WTC11 (cell line): ENCODE results near the gene CTDNEP1. TPM values are rescaled to one million over a fixed set of nuclear protein-coding genes. Genes with fewer than 3 reads are reported as not detected.

ENCODE experiments used
- ARID4B ChIP-seq: sonication (generic); formaldehyde crosslinking; IDR thresholded peaks from 2 replicates; pipeline ENCODE4 v1.8.0; 2023; ENCODE audit warnings: missing genetic modification reagents, mild to moderate bottlenecking, borderline replicate concordance
- CBFB ChIP-seq: sonication (generic); formaldehyde crosslinking; IDR thresholded peaks from 2 replicates; pipeline ENCODE4 v1.8.1; 2022; ENCODE audit warnings: mild to moderate bottlenecking, low read depth, missing genetic modification reagents
- CDX4 ChIP-seq: fragments of 250-450 bp; sonication (Bioruptor Pico); IDR thresholded peaks from 2 replicates; pipeline ENCODE4 v1.9.0; 2021; ENCODE audit warnings: moderate library complexity, mild to moderate bottlenecking, inconsistent platforms, borderline replicate concordance
- CREM ChIP-seq: sonication (generic); formaldehyde crosslinking; IDR thresholded peaks from 2 replicates; pipeline ENCODE4 v1.8.1; 2022; ENCODE audit warnings: mild to moderate bottlenecking, missing genetic modification reagents, moderate library complexity
- ERG ChIP-seq: fragments of 250-450 bp; sonication (Bioruptor Pico); IDR thresholded peaks from 2 replicates; pipeline ENCODE4 v1.8.0; 2021; ENCODE audit warnings: mild to moderate bottlenecking
- ETV6 ChIP-seq: sonication (generic); formaldehyde crosslinking; IDR thresholded peaks from 2 replicates; pipeline ENCODE4 v1.8.1; 2022; ENCODE audit warnings: mild to moderate bottlenecking, missing genetic modification reagents
- HMGA2 ChIP-seq: fragments of 250-450 bp; sonication (Bioruptor Pico); IDR thresholded peaks from 2 replicates; pipeline ENCODE4 v1.4.0; 2021; ENCODE audit warnings: mild to moderate bottlenecking, moderate library complexity
- IRF1 ChIP-seq: sonication (generic); formaldehyde crosslinking; IDR thresholded peaks from 2 replicates; pipeline ENCODE4 v1.8.0; 2023; ENCODE audit warnings: missing genetic modification reagents
- MYBL2 ChIP-seq: sonication (generic); formaldehyde crosslinking; IDR thresholded peaks from 2 replicates; pipeline ENCODE4 v1.8.1; 2023; ENCODE audit warnings: mild to moderate bottlenecking, moderate library complexity, missing genetic modification reagents
- RORB ChIP-seq: fragments of 250-450 bp; sonication (Bioruptor Pico); IDR thresholded peaks from 2 replicates; pipeline ENCODE4 v1.9.0; 2021; ENCODE audit warnings: mild to moderate bottlenecking
- STAT6 ChIP-seq: sonication (generic); formaldehyde crosslinking; conservative IDR thresholded peaks from 2 replicates; pipeline ENCODE4 v1.8.1; 2023; ENCODE audit warnings: mild to moderate bottlenecking, low read depth, missing genetic modification reagents, moderate library complexity
- USF1 ChIP-seq: sonication (generic); formaldehyde crosslinking; IDR thresholded peaks from 2 replicates; pipeline ENCODE4 v1.8.0; 2022; ENCODE audit warnings: mild to moderate bottlenecking, missing genetic modification reagents
- USF2 ChIP-seq: sonication (generic); formaldehyde crosslinking; IDR thresholded peaks from 2 replicates; pipeline ENCODE4 v1.8.1; 2023; ENCODE audit warnings: mild to moderate bottlenecking, missing genetic modification reagents, moderate library complexity
- ZBTB21 ChIP-seq: sonication (generic); formaldehyde crosslinking; IDR thresholded peaks from 2 replicates; pipeline ENCODE4 v1.8.1; 2023; ENCODE audit warnings: mild to moderate bottlenecking, missing genetic modification reagents, borderline replicate concordance
- ZBTB43 ChIP-seq: sonication (generic); formaldehyde crosslinking; IDR thresholded peaks from 2 replicates; pipeline ENCODE4 v1.8.1; 2023; ENCODE audit warnings: mild to moderate bottlenecking, missing genetic modification reagents
- ZNF121 ChIP-seq: sonication (generic); formaldehyde crosslinking; IDR thresholded peaks from 2 replicates; pipeline ENCODE4 v1.8.0; 2023; ENCODE audit warnings: missing genetic modification reagents
- ZNF219 ChIP-seq: sonication (generic); formaldehyde crosslinking; IDR thresholded peaks from 2 replicates; pipeline ENCODE4 v1.8.0; 2023; ENCODE audit warnings: missing genetic modification reagents, mild to moderate bottlenecking, borderline replicate concordance
- ZNF532 ChIP-seq: fragments of 250-450 bp; sonication (Bioruptor Pico); IDR thresholded peaks from 2 replicates; pipeline ENCODE4 v1.9.0; 2021; ENCODE audit warnings: mild to moderate bottlenecking, borderline replicate concordance
- total RNA-seq: library from RNA; stranded (reverse); gene quantifications from 3 replicates; pipeline ENCODE4 v1.2.3, GENCODE V29; 2021

Gene CTDNEP1
- total RNA-seq, 1 experiment from 2014 or later: 127 TPM

- TF ChIP-seq STAT6 (CRISPR knock-in tag) (no peak), ARID4B (CRISPR knock-in tag) (peak; percentile 78; the same call in 1 of the 2 replicates), ERG (CRISPR knock-in tag) (no peak), CREM (peak; percentile 94), IRF1 (CRISPR knock-in tag) (no peak), ZNF121 (CRISPR knock-in tag) (no peak), USF2 (0 out of 2 replicates have a peak, but pooled peaks have one; percentile 7), ZNF219 (CRISPR knock-in tag) (no peak), ZBTB21 (peak; percentile 58), CBFB (no peak), CDX4 (CRISPR knock-in tag) (no peak), ZNF532 (CRISPR knock-in tag) (no peak), RORB (CRISPR knock-in tag) (no peak), USF1 (no peak), HMGA2 (CRISPR knock-in tag) (no peak), ETV6 (peak; percentile 20; the same call in 1 of the 2 replicates), ZBTB43 (CRISPR knock-in tag) (0 out of 2 replicates have a peak, but pooled peaks have one; percentile 32), MYBL2 (no peak)
Observed at GRCh38 chr17:7252176-7253043, 876 bp upstream of the CTDNEP1 start, which contains the start of gene ELP5 (continued).
